WTC11 (cell line): ENCODE results near the gene SINHCAF.

Experiments used
- CTCF ChIP-seq: fragments of 200-600 bp; IDR thresholded peaks from 2 replicates; pipeline ENCODE4 v1.8.0; 2022; ENCODE audit warnings: antibody characterized with exemption
- MAX ChIP-seq: sonication (generic); formaldehyde crosslinking; IDR thresholded peaks from 2 replicates; pipeline ENCODE4 v1.8.0; 2022; ENCODE audit warnings: mild to moderate bottlenecking, missing genetic modification reagents
- MXD4 ChIP-seq: fragments of 250-450 bp; sonication (Bioruptor Pico); IDR thresholded peaks from 2 replicates; pipeline ENCODE4 v1.8.0; 2021; ENCODE audit warnings: mild to moderate bottlenecking, moderate library complexity, borderline replicate concordance
- NFE2L1 ChIP-seq: sonication (generic); formaldehyde crosslinking; IDR thresholded peaks from 2 replicates; pipeline ENCODE4 v1.8.1; 2023; ENCODE audit warnings: missing genetic modification reagents
- NR2C2 ChIP-seq: sonication (generic); formaldehyde crosslinking; IDR thresholded peaks from 2 replicates; pipeline ENCODE4 v1.8.0; 2022; ENCODE audit warnings: mild to moderate bottlenecking, missing genetic modification reagents
- PRRX2 ChIP-seq: fragments of 250-450 bp; sonication (Bioruptor Pico); IDR thresholded peaks from 2 replicates; pipeline ENCODE4 v1.8.0; 2021; ENCODE audit warnings: mild to moderate bottlenecking
- RELA ChIP-seq: sonication (generic); formaldehyde crosslinking; IDR thresholded peaks from 2 replicates; pipeline ENCODE4 v1.8.1; 2022; ENCODE audit warnings: missing genetic modification reagents, mild to moderate bottlenecking, borderline replicate concordance
- SP1 ChIP-seq: sonication (generic); formaldehyde crosslinking; conservative IDR thresholded peaks from 2 replicates; pipeline ENCODE4 v1.8.1; 2022; ENCODE audit warnings: missing genetic modification reagents
- ZNF121 ChIP-seq: sonication (generic); formaldehyde crosslinking; IDR thresholded peaks from 2 replicates; pipeline ENCODE4 v1.8.0; 2023; ENCODE audit warnings: missing genetic modification reagents

- no peak for TF ChIP-seq MAX
- TF ChIP-seq RELA (CRISPR knock-in tag), result no peak
- TF ChIP-seq SP1, result no peak
- no peak for TF ChIP-seq CTCF
- TF ChIP-seq PRRX2 (CRISPR knock-in tag), result no peak
- TF ChIP-seq NR2C2 (CRISPR knock-in tag), result no peak
- TF ChIP-seq ZNF121 (CRISPR knock-in tag), result no peak
- no peak for TF ChIP-seq NFE2L1 (CRISPR knock-in tag)
- TF ChIP-seq MXD4 (CRISPR knock-in tag), result no peak
Measured at GRCh38 chr12:31280183-31280582, 45.8 kb downstream of the SINHCAF start.
